ENCODE results near the gene RFTN1.

- TF ChIP-seq CTCF (IDR thresholded peaks at IDR 0.05) (no peak), POLR2A (IDR thresholded peaks at IDR 0.05) (no peak)
Measured at GRCh38 chr3:16551342-16551976, 38.0 kb upstream of the RFTN1 start.

Data from uterus (tissue), 2 donors.